ENCODE measurements around the gene SFT2D3. TPM values are rescaled to one million over a fixed set of nuclear protein-coding genes. Genes with fewer than 3 reads are reported as not detected.
A peak's percentile ranks its signal among the peaks of the same experiment; 100 is the strongest.

SFT2D3 gene
- total and polyA plus RNA-seq, 2 of the 13 experiments (the other 11 are each of a cell fraction or from before 2014, with no cell fraction given) = 8.3 to 9.4 TPM

DNA sequence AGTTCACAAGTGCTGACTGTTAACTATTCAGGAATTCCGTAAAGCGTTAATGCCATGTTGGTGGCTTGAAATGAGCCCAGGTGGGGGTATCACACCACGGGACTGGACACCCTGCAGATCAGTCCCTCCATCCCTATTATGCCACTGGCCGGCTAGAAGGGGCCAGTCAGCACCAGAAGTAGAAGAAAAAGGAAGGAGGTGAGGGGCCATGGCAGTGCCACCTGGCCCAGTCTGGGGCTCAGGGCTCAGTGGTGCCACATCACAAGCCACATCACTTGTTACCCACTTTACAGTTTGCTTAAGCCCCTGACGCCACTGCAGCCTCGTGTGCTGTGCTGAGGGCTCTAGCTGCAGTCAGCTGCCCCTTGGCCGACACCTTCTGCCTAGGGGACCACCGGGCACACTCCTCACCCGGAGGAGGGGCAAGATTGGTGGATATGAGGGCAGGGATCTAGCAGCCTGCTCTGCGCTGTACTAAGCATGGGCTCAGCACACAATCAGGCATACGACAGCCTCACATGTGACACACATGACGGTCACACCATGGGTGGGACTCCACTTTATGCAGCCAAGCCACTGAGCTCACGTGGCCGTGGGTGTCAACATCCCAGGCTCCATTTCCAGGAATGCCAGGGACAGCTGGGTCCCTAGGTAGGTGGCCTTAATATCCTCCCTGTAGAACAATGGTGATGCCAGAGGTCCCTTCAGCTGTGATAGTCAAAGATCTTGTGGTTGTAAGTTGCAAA, 29.6 kb upstream of the SFT2D3 start:
- TF ChIP-seq TOE1 (CRISPR knock-in tag; IDR thresholded peaks at IDR 0.05) = no peak
- TF ChIP-seq HNRNPL (IDR thresholded peaks at IDR 0.05; ENCODE audit: low read depth, low read length) = 0 out of 2 replicates have a peak, but pooled peaks have one; percentile 18
- TF ChIP-seq, protein P1, sequence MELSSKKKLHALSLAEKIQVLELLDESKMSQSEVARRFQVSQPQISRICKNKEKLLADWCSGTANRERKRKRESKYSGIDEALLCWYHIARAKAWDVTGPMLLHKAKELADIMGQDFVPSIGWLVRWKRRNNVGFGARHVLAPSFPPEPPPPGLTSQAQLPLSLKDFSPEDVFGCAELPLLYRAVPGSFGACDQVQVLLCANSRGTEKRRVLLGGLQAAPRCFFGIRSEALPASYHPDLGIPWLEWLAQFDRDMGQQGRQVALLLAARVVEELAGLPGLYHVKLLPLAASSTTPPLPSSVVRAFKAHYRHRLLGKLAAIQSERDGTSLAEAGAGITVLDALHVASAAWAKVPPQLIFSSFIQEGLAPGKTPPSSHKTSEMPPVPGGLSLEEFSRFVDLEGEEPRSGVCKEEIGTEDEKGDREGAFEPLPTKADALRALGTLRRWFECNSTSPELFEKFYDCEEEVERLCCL (CRISPR knock-in tag; IDR thresholded peaks at IDR 0.05; ENCODE audit: borderline replicate concordance) = no peak
- TF ChIP-seq, protein P2, sequence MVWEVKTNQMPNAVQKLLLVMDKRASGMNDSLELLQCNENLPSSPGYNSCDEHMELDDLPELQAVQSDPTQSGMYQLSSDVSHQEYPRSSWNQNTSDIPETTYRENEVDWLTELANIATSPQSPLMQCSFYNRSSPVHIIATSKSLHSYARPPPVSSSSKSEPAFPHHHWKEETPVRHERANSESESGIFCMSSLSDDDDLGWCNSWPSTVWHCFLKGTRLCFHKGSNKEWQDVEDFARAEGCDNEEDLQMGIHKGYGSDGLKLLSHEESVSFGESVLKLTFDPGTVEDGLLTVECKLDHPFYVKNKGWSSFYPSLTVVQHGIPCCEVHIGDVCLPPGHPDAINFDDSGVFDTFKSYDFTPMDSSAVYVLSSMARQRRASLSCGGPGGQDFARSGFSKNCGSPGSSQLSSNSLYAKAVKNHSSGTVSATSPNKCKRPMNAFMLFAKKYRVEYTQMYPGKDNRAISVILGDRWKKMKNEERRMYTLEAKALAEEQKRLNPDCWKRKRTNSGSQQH (CRISPR knock-in tag; IDR thresholded peaks at IDR 0.05; ENCODE audit: low read depth) = no peak
- TF ChIP-seq XRCC5 (optimal IDR thresholded peaks at IDR 0.05; ENCODE audit: low read length) = no peak
- TF ChIP-seq ZNF563 (CRISPR knock-in tag; IDR thresholded peaks at IDR 0.05) = no peak
- Histone ChIP-seq H3K36me3 (replicated peaks in 1 of 2; ENCODE audit: control insufficient read depth in 1 of 2, insufficient read depth in 2 of 2, low read length in 2 of 2) (no peaks in the 10 kb centered on the region), H2AFZ (ENCODE audit: low read length) (no peak overlapping the region), H4K20me1 (ENCODE audit: insufficient read depth, low read length) (no peaks in the 10 kb centered on the region), H3K4me1 (ENCODE audit: insufficient read depth, low read length) (peaks cover 27% of the 10 kb centered on the region), H3K4me3 (replicated peaks in 1 of 3; ENCODE audit: insufficient read depth in 1 of 3, low read depth in 2 of 3, low read length in 3 of 3) (no peak overlapping the region), H3K4me2 (ENCODE audit: low read depth, low read length) (no peak overlapping the region), H3K27ac (ENCODE audit: extremely low read length, insufficient read depth, low read length) (no peak overlapping the region), H3K27me3 (ENCODE audit: control insufficient read depth in 1 of 2, insufficient read depth in 2 of 2, low read length in 2 of 2) (peaks cover 13 to 51% of the 10 kb centered on the region in 2 experiments), H3K79me2 (ENCODE audit: insufficient read depth, low read length) (no peaks in the 10 kb centered on the region), H3K9ac (ENCODE audit: insufficient read depth, low read depth, low read length) (no peak overlapping the region), H3K9me3 (ENCODE audit: low read length) (no peaks in the 10 kb centered on the region)
- DNase-seq (ENCODE audit: low spot score) (no peak), FAIRE-seq (no peak), ATAC-seq (no peak)
- intact Hi-C loops (cut with micrococcal nuclease; ENCODE audit: unreplicated experiment) (no loop called here), in situ Hi-C loops (cut with HindIII; ENCODE audit: extremely low pct_ligation_motif_present, low pct_unique_long_range_greater_than_20kb) (no loop called here)
- ChIA-PET CTCF (ENCODE audit: low intra/inter-chr PET ratio, low total read pairs) (no interaction called here), POLR2A (no interaction called here)
- WGBS (ENCODE audit: low lambda C conversion rate) = 48% methylated on average over 10 of the region's 14 CpGs
- BruUV-seq (replicated peaks) = no TSS peak

Measured in HepG2 (cell line).